Stimulated activated CD8-positive, alpha-beta memory T cell treated with anti-CD3 and anti-CD28 coated beads, Interleukin-2, amount 100 ng/mL, for 1 hour (primary cell): ENCODE results near the gene TYW1B.
"Not testable (repeated sequence)": the region's sequence is repeated elsewhere in the genome, so short reads cannot be mapped to it uniquely, and the experiment has no call there.

Experiments
- DNase-seq, 2 donors: peaks; one replicate each; pipeline ENCODE4 v3.0.0-alpha.2; 2020; ENCODE audit warnings: low read depth in 2 of 2

TYW1B gene

GRCh38 chr7:72753229-72753628 is 74.8 kb downstream of the TYW1B start:
- DNase-seq, result not testable (repeated sequence)

GRCh38 chr7:72751978-72752377 is 76.0 kb downstream of the TYW1B start:
- no peak for DNase-seq

- no peak for DNase-seq
Observed at GRCh38 chr7:72751378-72751777, 76.6 kb downstream of the TYW1B start.

- DNase-seq, result not testable (repeated sequence)
Observed at GRCh38 chr7:72748649-72749048, 79.4 kb downstream of the TYW1B start.

GRCh38 chr7:72744244-72744926 is 83.6 kb downstream of the TYW1B start:
- not testable (repeated sequence) for DNase-seq

GRCh38 chr7:72743801-72744200 is 84.2 kb downstream of the TYW1B start:
- not testable (repeated sequence) for DNase-seq

- not testable (repeated sequence) for DNase-seq
Observed at GRCh38 chr7:72739716-72740115, 88.3 kb downstream of the TYW1B start.

GRCh38 chr7:72735855-72736254 is 92.1 kb downstream of the TYW1B start:
- not testable (repeated sequence) for DNase-seq

GRCh38 chr7:72730815-72731214 is 97.2 kb downstream of the TYW1B start:
- DNase-seq, result not testable (repeated sequence)

- not testable (repeated sequence) for DNase-seq
Observed at GRCh38 chr7:72730384-72730783, 97.6 kb downstream of the TYW1B start.

- DNase-seq, result not testable (repeated sequence)
Observed at GRCh38 chr7:72729130-72729529, 98.9 kb downstream of the TYW1B start.

GRCh38 chr7:72722694-72723093 is 105.3 kb downstream of the TYW1B start:
- DNase-seq, result not testable (repeated sequence)

GRCh38 chr7:72720890-72721289 is 107.1 kb downstream of the TYW1B start:
- not testable (repeated sequence) for DNase-seq

GRCh38 chr7:72717252-72717774 is 110.7 kb downstream of the TYW1B start:
- not testable (repeated sequence) for DNase-seq

GRCh38 chr7:72711927-72712326 is 116.1 kb downstream of the TYW1B start:
- DNase-seq, result not testable (repeated sequence)

GRCh38 chr7:72710983-72711382 is 117.0 kb downstream of the TYW1B start:
- no peak for DNase-seq

- DNase-seq, result no peak
Observed at GRCh38 chr7:72709909-72710308, 118.1 kb downstream of the TYW1B start.

- not testable (repeated sequence) for DNase-seq
Observed at GRCh38 chr7:72708371-72709050, 119.5 kb downstream of the TYW1B start.

GRCh38 chr7:72706521-72706920 is 121.5 kb downstream of the TYW1B start:
- no peak for DNase-seq

- DNase-seq, result not testable (repeated sequence)
Observed at GRCh38 chr7:72705693-72706092, 122.3 kb downstream of the TYW1B start.

GRCh38 chr7:72704894-72705293 is 123.1 kb downstream of the TYW1B start:
- no peak for DNase-seq

- DNase-seq, result not testable (repeated sequence)
Observed at GRCh38 chr7:72700548-72700947, 127.5 kb downstream of the TYW1B start.

- not testable (repeated sequence) for DNase-seq
Observed at GRCh38 chr7:72697066-72697465, 130.9 kb downstream of the TYW1B start.
